Left lung (tissue), 10 donors: ENCODE measurements around the gene GBE1. TPM values are rescaled to one million over a fixed set of nuclear protein-coding genes. Genes with fewer than 3 reads are reported as not detected.

Source experiments
- ATAC-seq: fragments of 200-7000 bp; cut with Tn5 transposase; one replicate; pipeline ENCODE4 v1.9.1; 2020; ENCODE audit warnings: moderate library complexity
- DNase-seq, 4 donors: peaks; one replicate each; pipeline ENCODE4 v3.0.0-alpha.2; 2013 to 2020
- H3K27ac ChIP-seq, 2 donors: fragments of 200-600 bp; sonication (generic) in 1 of 2; one replicate each; pipeline versions ENCODE4 v1.5.0 to v1.8.0; 2020 to 2021
- H3K27me3 ChIP-seq, 2 donors: fragments of 200-600 bp; sonication (generic) in 1 of 2; one replicate each; pipeline versions ENCODE4 v1.5.0 to v1.8.0; 2020 to 2021
- H3K36me3 ChIP-seq, 2 donors: fragments of 200-600 bp; sonication (generic) in 1 of 2; one replicate each; pipeline versions ENCODE4 v1.5.0 to v1.8.0; 2020 to 2021
- H3K4me1 ChIP-seq, 2 donors: fragments of 200-600 bp; one replicate each; pipeline ENCODE4 v1.8.0; 2021
- H3K4me3 ChIP-seq, 2 donors: fragments of 200-600 bp; sonication (generic) in 1 of 2; one replicate each; pipeline versions ENCODE4 v1.5.0 to v1.8.0; 2020 to 2021; ENCODE audit warnings: mild to moderate bottlenecking in 1 of 2
- H3K9me3 ChIP-seq, 2 donors: fragments of 200-600 bp; sonication (generic) in 1 of 2; one replicate each; pipeline versions ENCODE4 v1.5.0 to v1.8.0; 2020 to 2021
- CTCF ChIP-seq, 2 donors: fragments of 200-600 bp; sonication (generic) in 1 of 2; IDR thresholded peaks; one replicate each; pipeline versions ENCODE4 v1.5.0 to v1.8.0; 2021; ENCODE audit warnings: antibody characterized with exemption in 2 of 2
- intact Hi-C, 2 donors: fragments of 100-400 bp; cut with DNase I; formaldehyde crosslinking; loops; one replicate each; pipeline versions ENCODE4 v1.11.2 to v1.14.2; 2022
- polyA plus RNA-seq, 6 donors: library from polyadenylated mRNA; unstranded; fragments of 120-200 nt; gene quantifications; one replicate each; pipeline ENCODE4 v1.2.1, GENCODE V29; 2013; ENCODE audit not compliant: insufficient read length in 6 of 6
- total RNA-seq, 2 donors: library from RNA; stranded (reverse); fragmentation: NEBNext Ultra II Directional; extraction: Animal tissue kit (Norgen Biotek cat#: 25700); gene quantifications; one replicate each; pipeline ENCODE4 v1.2.1, GENCODE V29; 2021
- donor health status: DM: no; HTN: yes; CAD: no.
- donor health status: DM: no; HTN: no; CAD: no.

Gene GBE1
- total and polyA plus RNA-seq, 8 donors = 13.3 to 53.1 (median 16.3) TPM

GRCh38 chr3:81674690-81675089 is 86.8 kb downstream of the GBE1 start:
- Histone ChIP-seq H3K27ac (no peak overlapping the region), H3K27me3 (no peaks in the 10 kb centered on the region), H3K4me1 (no peaks in the 10 kb centered on the region), H3K9me3 (no peaks in the 10 kb centered on the region), H3K4me3 (no peak overlapping the region), H3K36me3 (peaks cover 0 to under 1% of the 10 kb centered on the region in 2 donors)
- intact Hi-C loops = no loop called here
- DNase-seq (no peak), ATAC-seq (no peak)
- no peak for TF ChIP-seq CTCF (IDR thresholded peaks at IDR 0.05)

- no peaks in the 10 kb centered on the region for H3K9me3 ChIP-seq
- peaks cover 0 to 8% of the 10 kb centered on the region in 2 donors for H3K36me3 ChIP-seq
- H3K27ac ChIP-seq = no peak overlapping the region
- H3K4me1 ChIP-seq = no peaks in the 10 kb centered on the region
- no peak overlapping the region for H3K4me3 ChIP-seq
- ATAC-seq = no peak
- no peak for DNase-seq
- no peaks in the 10 kb centered on the region for H3K27me3 ChIP-seq
- intact Hi-C loops = no loop called here
- no peak for TF ChIP-seq CTCF (IDR thresholded peaks at IDR 0.05)
Measured at GRCh38 chr3:81668283-81668682, 93.2 kb downstream of the GBE1 start.

GRCh38 chr3:81666502-81667121 is 94.8 kb downstream of the GBE1 start:
- Histone ChIP-seq H3K27ac (no peak overlapping the region), H3K4me1 (no peaks in the 10 kb centered on the region), H3K9me3 (no peaks in the 10 kb centered on the region), H3K36me3 (peaks cover 0 to 8% of the 10 kb centered on the region in 2 donors), H3K27me3 (no peaks in the 10 kb centered on the region), H3K4me3 (no peak overlapping the region)
- ATAC-seq (peak; percentile 49), DNase-seq (peak in 1 of 4 donors; percentile 11)
- peak in 1 of 2 donors; percentile 81 for TF ChIP-seq CTCF (IDR thresholded peaks at IDR 0.05)
- intact Hi-C loops = no loop called here

- TF ChIP-seq CTCF (IDR thresholded peaks at IDR 0.05) = no peak
- no peak overlapping the region for H3K4me3 ChIP-seq
- ATAC-seq (no peak), DNase-seq (no peak)
- H3K9me3 ChIP-seq = no peaks in the 10 kb centered on the region
- intact Hi-C loops = no loop called here
- peaks cover 0 to 8% of the 10 kb centered on the region in 2 donors for H3K36me3 ChIP-seq
- no peaks in the 10 kb centered on the region for H3K4me1 ChIP-seq
- no peak overlapping the region for H3K27ac ChIP-seq
- H3K27me3 ChIP-seq = no peaks in the 10 kb centered on the region
Measured at GRCh38 chr3:81663114-81663513, 98.3 kb downstream of the GBE1 start.

GRCh38 chr3:81660036-81660435 is 101.4 kb downstream of the GBE1 start:
- DNase-seq (no peak), ATAC-seq (no peak)
- intact Hi-C loops = no loop called here
- H3K4me1 ChIP-seq = no peaks in the 10 kb centered on the region
- no peak overlapping the region for H3K4me3 ChIP-seq
- no peaks in the 10 kb centered on the region for H3K9me3 ChIP-seq
- TF ChIP-seq CTCF (IDR thresholded peaks at IDR 0.05) = no peak
- no peaks in the 10 kb centered on the region for H3K27me3 ChIP-seq
- no peak overlapping the region for H3K27ac ChIP-seq
- H3K36me3 ChIP-seq = peaks cover 0 to 6% of the 10 kb centered on the region in 2 donors
